SK-N-SH treated with all-trans-retinoic acid at 6 μM for 48 hours (cell line): Measurements from ENCODE around the gene LHFPL5.

Experiments used
- ARNTL ChIP-seq: fragments of 450-650 bp; formaldehyde crosslinking; IDR thresholded peaks from 2 replicates; pipeline ENCODE4 v1.5.0; 2020; ENCODE audit warnings: low read depth, mild to moderate bottlenecking, moderate library complexity, borderline replicate concordance
- CSRNP3 ChIP-seq: fragments of 250-450 bp; sonication (Bioruptor Pico); IDR thresholded peaks from 2 replicates; pipeline ENCODE4 v1.5.1; 2021; ENCODE audit warnings: mild to moderate bottlenecking, moderate library complexity
- GLIS3 ChIP-seq: fragments of 250-450 bp; sonication (Bioruptor Pico); IDR thresholded peaks from 2 replicates; pipeline ENCODE4 v1.5.0; 2020; ENCODE audit warnings: mild to moderate bottlenecking, moderate library complexity
- PATZ1 ChIP-seq: fragments of 250-450 bp; sonication (Bioruptor Pico); IDR thresholded peaks from 2 replicates; pipeline ENCODE4 v1.8.0; 2020; ENCODE audit warnings: mild to moderate bottlenecking, moderate library complexity, borderline replicate concordance
- POU6F1 ChIP-seq: fragments of 250-450 bp; sonication (Bioruptor Pico); IDR thresholded peaks from 2 replicates; pipeline ENCODE4 v1.8.0; 2021; ENCODE audit warnings: low read depth, mild to moderate bottlenecking, moderate library complexity, borderline replicate concordance
- RARB ChIP-seq: fragments of 250-450 bp; sonication (Bioruptor Pico); IDR thresholded peaks from 2 replicates; pipeline ENCODE4 v1.8.0; 2021; ENCODE audit warnings: mild to moderate bottlenecking, moderate library complexity
- TSHZ2 ChIP-seq: fragments of 250-450 bp; sonication (Bioruptor Pico); IDR thresholded peaks from 2 replicates; pipeline ENCODE4 v1.5.0; 2020; ENCODE audit warnings: mild to moderate bottlenecking, moderate library complexity
- ZC3H10 ChIP-seq: fragments of 250-450 bp; sonication (Bioruptor Pico); IDR thresholded peaks from 2 replicates; pipeline ENCODE4 v1.5.1; 2021; ENCODE audit warnings: mild to moderate bottlenecking, moderate library complexity
- ZFP3 ChIP-seq: fragments of 250-450 bp; sonication (Bioruptor Pico); IDR thresholded peaks from 2 replicates; pipeline ENCODE4 v1.5.0; 2020; ENCODE audit warnings: mild to moderate bottlenecking, moderate library complexity
- ZNF8 ChIP-seq: fragments of 450-650 bp; formaldehyde crosslinking; IDR thresholded peaks from 2 replicates; pipeline ENCODE4 v1.5.0; 2020; ENCODE audit warnings: mild to moderate bottlenecking, moderate library complexity

GRCh38 chr6:35850208-35850607, 45.1 kb downstream of the LHFPL5 start:
- TF ChIP-seq ZNF8 (CRISPR knock-in tag) (no peak), PATZ1 (CRISPR knock-in tag) (no peak), RARB (CRISPR knock-in tag) (no peak), ZC3H10 (CRISPR knock-in tag) (no peak), CSRNP3 (CRISPR knock-in tag) (no peak), TSHZ2 (no peak), ZFP3 (CRISPR knock-in tag) (no peak), ARNTL (CRISPR knock-in tag) (no peak), POU6F1 (CRISPR knock-in tag) (no peak), GLIS3 (CRISPR knock-in tag) (no peak)
